ENCODE data around the gene MAPK14.
"Not testable (repeated sequence)": the region's sequence is repeated elsewhere in the genome, so short reads cannot be mapped to it uniquely, and the experiment has no call there.

The MAPK14 gene

DNA sequence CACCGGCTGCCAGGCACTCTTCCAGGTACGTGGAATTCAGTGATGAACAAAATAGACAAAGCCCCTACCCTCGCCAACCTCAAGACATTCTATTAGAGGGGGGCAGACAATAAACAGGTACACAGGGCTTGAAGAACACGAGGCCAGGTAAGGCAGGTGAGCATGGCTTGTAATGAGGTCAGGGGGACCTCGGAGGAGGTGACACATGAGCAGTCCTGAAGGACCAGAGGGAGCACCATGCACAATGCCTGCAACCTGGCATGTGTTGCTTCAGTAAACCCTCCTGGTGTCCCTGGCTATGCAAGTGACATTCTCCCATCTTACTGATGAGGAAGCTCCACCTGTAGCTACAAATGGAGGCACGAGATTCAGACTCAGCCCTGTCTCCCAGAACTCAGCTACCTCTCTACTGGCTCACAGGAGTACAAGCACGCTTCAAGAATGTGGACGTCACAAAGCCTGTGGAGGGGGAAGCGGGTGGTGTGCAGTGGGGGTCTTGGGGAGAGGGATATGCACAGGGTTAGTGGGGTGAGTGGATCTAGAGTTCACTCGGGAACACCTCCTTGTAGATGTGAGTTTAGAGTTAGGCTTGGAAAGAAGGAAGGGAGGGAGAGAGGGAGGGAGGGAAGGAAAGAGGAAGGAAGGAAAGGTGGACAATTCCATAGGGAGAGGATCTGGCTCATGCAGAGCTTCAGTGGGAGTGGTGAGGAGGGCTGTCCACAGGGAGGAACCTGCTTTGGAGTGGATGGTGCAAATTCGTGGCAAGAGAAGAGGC, 95.1 kb downstream of the MAPK14 start:
- no peak for DNase-seq (ENCODE audit: low read depth in 2 of 2)

DNA sequence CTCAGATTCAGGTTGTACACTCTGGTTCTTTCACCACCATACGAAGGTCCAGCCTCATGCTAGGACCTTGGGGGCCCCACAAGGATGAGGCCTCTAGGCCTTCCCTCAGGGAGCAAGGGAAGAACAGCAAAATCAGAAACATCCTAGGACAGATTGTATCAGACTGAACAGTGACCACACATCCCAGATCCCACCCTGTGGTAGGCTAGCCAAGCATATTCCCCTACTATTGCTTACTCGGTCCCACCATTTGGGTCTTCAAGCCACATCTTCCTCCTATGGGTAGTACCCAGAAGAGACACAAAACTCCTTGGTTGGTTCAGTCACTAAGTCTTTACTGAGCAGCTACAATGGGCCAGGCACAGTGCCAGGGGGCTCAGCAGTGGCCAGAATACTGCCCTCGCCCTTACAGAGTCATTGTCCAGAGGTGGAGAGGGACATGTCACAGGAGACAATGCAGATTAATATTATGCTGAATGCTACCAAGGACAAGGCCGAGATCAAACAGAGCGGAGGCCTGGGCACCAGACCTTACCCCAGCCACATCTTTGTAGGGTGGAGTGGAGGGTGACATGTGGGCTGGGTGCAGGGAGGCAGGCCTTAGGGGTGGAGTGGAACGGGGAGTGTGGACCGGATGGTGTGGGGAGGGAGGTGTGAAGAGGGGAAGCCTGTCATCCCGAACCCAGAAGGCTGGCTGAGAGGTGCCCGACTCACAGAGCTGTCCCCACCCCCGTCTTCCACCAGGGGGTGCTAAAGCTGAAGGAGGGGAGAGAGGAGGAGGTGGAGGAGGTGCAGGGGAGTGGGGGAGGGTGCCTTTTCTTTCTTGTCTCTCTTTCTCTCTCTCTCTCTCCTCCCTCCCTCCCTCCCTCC, 95.9 kb downstream of the MAPK14 start:
- DNase-seq (ENCODE audit: low read depth in 2 of 2), result peak; percentile 82 to 83

DNA sequence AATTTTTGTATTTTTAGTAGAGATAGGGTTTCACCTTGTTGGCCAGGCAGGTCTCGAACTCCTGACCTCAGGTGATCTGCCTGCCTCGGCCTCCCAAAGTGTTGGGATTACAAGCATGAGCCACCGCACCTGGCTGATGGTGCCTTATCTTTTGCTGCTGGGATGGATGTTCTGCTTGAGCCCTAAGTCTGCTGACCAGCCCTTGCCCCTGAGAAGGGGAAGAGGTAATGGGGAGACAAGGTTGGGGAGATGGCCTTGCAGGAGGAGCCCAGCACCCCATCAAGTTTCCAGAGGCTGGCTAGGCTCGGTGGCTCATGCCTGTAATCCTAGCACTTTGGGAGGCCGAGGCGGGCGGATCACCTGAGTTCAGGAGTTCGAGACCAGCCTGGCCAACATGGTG, 96.7 kb downstream of the MAPK14 start:
- not testable (repeated sequence) for DNase-seq (ENCODE audit: low read depth in 2 of 2)

DNA sequence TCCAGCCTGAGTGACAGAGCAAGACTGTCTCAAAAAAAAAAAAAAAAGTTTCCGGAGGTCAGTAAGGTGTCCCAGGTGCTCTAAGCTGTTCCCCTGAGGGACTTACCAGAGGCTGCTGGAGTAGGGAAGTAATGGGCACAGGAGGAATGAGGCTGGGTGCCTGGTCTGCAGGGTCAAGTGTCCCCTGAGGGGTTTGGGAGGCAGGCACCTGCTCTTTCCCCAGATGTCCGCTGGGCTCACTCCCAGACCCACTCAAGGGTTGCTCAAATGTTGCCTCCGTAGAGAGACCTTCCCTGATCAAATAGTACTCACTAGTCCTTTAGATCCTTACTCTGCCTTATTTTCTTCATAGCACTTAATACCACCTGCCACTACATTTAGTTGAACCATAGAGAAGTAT, 97.3 kb downstream of the MAPK14 start:
- no peak for DNase-seq (ENCODE audit: low read depth in 2 of 2)

DNA sequence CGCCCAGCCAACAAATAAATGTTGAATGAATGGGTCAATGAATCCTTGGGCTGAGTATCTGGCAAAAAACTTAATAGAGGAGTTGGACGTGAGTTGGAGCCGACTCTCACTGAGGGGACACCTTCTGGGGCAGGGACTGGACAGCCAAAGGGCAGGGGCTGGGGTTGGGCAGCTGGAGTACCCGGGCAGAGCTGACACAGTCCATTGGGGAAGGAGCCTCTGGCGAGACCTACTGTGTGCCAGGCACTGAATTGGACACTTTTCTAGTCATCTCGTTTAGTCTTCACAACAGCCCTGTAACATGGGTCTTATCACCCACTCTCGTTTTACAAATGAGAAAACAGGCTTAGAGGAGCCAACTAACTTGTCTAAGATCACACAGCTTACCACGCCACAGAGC, 98.0 kb downstream of the MAPK14 start:
- no peak for DNase-seq (ENCODE audit: low read depth in 2 of 2)

DNA sequence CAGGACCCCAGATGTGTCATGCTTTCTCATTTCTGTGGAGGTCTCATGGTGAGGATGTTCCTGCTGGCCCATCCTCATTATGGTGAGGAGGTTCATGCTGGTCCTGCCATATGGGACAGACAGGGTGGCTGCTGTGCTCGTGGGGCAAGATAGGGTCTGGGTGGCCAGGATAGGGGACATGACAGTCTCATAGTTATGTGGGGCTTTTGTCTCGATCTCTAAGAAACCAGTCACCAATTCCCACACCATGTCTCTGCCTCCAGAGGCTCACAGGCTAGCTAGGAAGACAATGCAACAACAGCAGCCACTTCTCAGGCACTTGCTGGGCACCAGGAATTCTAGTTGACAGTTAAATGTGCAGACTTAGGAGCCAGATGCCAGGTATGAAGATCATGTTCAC, 98.5 kb downstream of the MAPK14 start:
- DNase-seq (ENCODE audit: low read depth in 2 of 2), result no peak

DNA sequence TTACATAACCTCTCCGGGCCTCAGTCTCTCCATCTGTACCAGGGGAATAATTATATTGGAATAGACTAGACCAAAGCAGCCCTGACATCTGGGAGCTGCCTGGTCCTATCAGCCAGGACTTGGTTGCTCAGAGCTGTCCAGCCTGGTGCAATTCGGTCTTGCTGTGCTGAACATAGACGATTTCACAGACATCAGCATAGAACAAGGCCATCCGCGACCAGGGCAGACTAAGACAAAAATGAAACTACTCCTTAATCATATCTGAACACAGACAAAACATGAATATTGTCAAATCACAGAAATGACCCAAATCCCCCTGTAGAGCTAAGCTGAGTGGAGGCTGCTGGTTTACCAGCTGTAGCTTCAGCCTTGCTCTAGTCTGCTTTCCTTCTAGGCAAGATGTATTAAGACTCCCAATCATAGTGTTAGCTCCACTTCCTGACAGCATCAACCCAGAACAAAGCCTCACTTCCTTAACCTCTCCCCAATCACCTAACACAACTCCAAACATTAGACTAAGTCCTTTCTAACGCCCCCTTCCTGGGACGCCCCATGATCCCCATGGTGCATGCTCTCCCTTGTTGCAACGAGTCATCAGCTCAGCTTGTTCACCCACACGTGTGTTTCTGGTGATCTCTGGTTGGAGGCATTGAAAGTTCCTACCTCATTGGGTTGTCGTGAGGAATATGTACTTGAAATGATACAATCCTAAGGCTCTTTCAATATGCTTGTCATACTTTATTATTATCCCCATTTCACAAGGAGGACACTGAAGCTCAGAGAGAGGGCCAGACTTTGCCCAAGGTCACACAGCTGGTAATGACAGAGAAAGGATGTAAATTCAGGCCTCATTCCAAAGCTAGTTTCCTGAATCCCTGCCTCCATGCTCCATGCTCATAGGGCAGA, 99.2 kb downstream of the MAPK14 start:
- DNase-seq (ENCODE audit: low read depth in 2 of 2), result no peak

DNA sequence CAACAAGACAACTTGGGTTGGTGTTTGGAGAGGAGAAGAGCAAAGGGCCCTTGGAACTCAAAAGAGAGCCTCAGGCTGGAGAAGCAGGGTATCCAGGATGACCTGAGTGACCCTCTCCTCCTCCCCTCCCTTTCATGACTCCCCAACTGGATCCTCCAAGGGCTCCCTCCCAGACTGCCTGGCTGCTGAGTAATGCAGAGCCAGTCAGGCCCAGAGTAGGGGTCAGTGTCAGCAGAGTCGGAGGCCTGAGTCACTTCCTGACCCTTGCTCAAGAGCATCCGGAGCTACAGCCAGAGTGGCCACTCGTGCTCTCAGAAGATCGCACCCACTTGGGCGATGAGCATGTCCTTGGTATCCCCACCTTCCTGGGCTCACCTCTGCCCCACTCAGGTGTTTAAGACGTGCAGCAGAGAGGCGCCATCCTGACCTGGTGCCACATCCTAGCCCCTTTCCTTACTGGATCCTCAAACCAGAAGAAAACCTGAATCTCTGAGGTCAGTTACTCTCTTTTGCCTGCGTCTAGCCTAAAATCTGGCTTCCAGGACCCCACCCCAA, 99.9 kb downstream of the MAPK14 start:
- DNase-seq (ENCODE audit: low read depth in 2 of 2), result no peak

DNA sequence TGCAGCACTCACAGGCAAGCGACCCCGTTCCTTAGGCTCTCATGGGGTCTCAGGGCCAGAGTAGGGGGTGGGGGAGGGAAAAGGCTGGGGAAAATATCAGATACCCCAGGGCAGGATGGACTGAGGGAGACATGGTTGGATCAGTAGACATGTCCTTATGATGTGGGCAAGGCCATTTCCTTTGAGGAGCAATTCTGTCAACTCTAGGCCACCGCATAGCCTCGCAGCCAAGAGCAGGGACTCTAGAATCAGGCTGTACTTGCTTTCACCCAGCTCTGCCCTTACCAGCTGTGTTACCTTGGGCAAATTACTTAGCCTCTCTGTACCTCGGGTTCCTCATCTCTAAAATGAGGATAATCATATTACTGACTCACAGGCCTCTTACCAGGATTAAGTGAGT, 100.5 kb downstream of the MAPK14 start:
- no peak for DNase-seq (ENCODE audit: low read depth in 2 of 2)

DNA sequence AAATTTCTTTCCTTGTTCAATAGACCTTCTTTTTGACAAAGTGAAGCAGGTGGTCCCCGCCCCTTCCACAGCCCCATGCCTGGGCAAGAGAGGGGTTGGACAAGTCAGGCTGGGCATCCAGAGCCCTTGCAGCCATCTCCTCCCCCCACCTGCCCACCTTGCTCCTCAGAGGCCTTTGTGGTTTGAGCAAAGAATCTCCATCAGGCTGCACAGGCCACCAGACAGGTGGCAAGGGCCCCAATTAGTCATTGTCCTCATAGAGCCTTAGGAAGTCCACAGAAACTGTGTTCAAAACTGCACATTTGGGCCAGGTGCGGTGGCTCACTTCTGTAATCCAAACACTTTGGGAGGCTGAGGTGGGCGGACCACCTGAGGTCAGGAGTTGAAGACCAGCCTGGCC, 101.2 kb downstream of the MAPK14 start:
- DNase-seq (ENCODE audit: low read depth in 2 of 2), result no peak

DNA sequence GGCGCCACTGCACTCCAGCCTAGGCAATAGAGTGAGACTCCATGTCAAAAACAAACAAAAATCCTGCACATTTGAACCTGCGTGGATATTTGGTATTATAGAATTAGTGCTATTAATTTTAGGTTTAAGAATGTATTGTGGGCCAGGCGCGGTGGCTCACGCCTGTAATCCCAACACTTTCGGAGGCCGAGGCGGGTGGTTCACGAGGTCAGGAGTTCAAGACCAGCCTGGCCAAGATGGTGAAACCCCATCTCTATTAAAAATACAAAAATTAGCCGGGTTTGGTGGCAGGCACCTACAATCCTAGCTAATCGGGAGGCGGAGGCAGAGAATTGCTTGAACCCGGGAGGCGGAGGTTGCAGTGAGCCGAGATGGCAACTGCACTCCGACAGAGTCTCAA, 101.7 kb downstream of the MAPK14 start:
- DNase-seq (ENCODE audit: low read depth in 2 of 2), result not testable (repeated sequence)

DNA sequence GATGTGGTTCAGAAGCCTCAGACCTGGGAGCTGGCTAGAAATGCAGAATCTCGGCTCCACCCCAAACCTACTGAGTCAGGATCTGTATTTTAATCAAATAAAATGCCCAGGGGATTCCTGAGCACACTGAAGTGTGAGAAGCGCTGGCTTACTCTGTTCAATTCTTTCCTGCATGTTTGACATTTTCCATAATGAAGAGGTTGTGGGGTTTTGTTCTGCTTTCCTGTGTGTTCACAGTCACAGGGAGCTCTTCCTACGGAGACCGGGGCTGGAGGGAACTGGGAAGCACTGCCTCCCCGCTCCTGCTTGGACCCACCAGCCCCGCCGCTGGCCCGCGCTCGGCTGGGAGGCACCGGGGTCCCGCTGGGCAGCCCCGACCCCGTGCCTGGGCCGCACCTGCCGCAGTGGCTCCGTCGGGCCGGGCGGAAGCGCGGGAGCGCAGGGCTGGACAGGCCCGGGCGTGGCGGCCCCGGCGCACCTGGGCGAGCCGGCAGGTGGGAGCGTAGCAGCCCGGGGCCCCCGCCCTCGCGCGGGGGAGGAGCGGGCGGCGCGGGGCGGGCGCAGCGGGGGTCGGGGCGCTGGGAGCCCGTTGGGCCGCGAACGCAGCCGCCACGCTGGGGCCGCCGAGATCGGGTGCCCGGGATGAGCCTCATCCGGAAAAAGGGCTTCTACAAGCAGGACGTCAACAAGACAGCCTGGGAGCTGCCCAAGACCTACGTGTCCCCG, 102.5 kb downstream of the MAPK14 start, which contains the start of gene MAPK13:
TSS of gene MAPK13 (plus strand) at position 573 of the 726 bp plus-strand sequence. CDS start at position 643, 70 bp downstream.
- peak in 1 of 2 donors; percentile 20 for DNase-seq (ENCODE audit: low read depth in 2 of 2)

DNA sequence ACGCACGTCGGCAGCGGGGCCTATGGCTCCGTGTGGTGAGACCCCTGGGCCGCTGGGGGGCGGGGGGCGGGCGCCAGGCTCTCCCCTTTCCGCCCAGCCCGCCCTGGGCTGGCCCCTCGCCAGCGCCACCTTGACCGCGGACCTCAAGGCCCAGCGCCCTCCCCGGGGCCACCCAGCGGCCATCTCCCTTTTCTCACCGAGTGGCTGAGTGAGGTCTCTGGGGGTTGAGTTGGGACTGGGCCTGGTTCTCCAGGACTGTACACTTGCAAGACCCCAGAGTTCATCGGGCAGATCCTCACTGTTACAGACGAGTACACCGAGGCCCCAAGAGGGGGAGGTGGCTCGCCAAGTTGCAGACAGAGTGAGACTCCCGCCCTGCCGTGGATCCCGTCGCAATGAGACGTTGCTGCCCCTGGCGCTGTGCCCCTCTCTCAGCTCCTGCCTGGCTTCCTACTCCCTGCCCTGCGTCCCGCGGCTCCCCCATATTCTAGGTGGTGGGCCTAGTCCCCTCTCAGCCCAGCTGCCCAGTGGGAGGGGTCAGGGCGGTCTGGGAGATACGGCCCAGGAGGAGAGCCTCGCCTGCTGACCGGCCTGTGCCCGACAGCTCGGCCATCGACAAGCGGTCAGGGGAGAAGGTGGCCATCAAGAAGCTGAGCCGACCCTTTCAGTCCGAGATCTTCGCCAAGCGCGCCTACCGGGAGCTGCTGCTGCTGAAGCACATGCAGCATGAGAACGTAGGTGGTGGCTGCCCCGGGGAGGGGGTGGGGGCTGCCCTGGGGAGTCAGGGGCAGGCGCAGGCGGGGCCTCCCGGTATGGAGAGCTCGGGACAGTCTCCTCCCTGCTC, 103.3 kb downstream of the MAPK14 start:
- peak; percentile 50 to 51 for DNase-seq (ENCODE audit: low read depth in 2 of 2)

DNA sequence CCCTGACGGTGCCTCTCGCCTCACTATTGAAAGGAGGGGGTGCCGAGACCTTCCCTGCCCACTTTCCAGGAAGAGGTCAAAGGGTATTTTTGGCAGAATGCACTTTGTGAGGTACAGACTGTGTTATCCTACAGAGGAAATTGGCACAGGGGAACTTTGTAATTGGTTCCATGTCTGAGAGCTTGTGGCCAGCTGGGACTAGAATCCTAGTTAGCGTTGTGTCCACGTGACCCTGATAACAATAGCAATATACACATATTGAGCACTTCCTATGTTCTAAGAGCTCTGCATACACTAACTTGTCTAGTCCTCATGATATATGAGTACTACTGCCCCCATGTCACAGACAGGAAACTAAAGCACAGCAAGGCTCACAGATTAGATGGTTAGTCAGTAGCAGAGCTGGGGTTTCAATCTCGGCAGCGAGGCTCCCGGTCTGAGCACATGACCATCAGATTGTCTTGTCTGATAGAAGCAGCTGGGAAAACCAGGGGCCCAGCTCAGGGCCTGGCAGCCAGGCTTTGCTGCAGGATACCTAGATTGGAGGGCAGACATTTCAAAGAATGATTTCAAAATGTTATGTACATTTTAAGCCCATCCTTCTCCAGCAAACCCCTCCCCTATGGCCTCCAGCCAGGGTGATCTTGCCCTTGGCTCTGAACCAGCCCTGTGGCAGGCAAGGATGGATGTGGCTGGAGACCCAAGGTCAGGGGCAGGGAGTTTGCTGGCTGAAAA, 104.1 kb downstream of the MAPK14 start:
- DNase-seq (ENCODE audit: low read depth in 2 of 2), result peak; percentile 24 to 53

DNA sequence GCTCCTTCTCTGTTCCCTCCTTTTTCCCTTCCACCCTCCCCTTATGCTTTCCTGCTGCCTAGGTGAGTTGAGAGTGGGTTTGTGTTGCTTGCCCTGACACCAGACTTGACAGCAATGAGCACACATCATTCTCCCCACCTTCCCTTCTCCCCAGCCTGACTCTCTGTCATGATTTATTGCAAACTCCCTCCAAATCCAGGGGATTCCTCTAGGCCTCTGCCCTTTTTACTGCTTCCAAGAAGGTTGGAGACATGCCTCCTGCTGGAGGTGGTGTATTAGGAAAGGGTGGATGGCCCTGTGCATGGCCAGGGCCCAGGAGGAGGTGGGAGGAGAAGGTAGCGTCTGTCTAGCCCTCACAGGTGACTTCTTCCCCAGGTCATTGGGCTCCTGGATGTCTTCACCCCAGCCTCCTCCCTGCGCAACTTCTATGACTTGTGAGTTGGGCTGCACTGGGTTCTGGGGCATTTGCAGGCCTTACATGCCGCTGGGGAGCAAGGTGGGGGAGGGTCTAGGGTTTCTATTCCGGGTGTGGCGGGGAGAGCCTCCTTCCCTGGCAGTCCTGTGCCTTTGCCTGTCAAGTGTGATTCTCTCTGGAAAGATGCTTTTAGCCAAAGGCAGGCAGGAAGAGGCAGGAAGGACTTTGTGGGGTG, 104.8 kb downstream of the MAPK14 start:
- no peak for DNase-seq (ENCODE audit: low read depth in 2 of 2)

DNA sequence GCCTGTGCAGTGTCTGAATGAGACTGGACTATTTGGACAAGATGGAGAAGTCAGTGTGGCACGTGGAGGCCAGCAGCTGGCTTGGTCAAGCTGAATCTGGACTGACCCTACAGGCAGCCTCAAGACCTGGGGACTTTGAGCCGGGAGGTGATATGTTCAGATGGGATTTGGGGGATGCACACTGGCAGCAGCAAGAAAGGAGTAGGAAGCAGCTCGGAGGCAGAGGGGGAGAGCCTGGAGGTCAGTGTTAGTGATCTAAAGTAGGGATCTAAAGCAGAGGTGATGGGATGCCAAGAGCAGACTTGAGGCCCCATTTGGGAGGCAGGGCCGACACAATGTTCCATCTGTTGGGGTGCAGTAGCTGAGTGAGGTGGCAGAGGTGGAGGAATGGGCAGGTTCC, 105.5 kb downstream of the MAPK14 start:
- DNase-seq (ENCODE audit: low read depth in 2 of 2), result no peak

DNA sequence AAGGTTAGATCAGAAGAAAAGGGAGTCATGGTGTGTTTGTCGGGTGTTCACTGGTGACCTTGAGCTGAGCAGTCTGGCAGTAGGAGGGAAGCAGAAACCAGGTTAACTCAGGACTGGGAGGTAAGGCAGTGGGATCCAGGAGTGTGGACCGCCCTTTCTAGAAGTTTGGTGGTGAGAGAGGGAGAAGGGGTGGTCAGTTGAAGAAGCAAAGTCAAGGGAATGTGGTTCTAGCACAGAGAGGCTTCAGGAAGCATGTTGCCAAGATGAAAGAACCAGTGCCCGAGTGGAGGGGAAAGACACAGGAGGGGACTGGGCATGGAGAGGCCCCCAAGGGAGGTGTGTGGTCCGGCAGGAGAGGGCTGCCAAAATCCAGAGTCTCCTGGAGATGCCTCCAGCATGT, 106.3 kb downstream of the MAPK14 start:
- DNase-seq (ENCODE audit: low read depth in 2 of 2), result no peak

DNA sequence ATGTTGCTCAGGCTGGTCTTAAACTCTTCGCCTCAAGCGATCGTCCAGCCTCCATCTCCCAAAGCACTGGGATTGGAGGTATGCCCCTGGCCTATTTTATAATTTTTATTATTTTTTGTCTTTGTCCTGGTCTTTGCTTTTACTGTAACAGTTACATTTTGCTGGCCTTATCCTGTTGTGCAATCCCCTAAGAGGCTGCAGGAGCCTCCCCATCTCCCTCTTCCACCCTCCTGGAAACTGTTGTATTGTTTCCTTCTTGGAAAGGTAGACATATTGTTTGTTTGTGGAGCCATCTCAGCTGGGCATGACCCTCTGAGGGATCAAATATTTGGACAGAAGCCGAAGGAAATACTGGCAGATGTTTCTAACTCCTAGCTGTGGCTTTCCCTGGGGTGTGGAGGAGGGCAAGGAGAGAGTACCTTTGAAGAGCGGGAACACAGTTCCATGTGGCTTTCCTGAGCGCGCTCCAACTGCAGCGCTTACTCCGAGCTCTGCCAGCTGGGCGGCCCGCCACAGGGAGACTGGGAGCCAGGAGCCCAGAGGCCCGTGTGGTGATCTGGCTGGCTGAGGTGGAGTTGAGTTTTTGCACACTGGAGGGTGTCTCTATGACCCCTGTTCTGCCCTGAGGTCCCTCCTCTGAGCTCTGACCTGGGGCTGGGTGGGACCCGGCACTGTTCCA, 107.6 kb downstream of the MAPK14 start:
- no peak for DNase-seq (ENCODE audit: low read depth in 2 of 2)
